ENCODE measurements around the gene ADD1. TPM values are rescaled to one million over a fixed set of nuclear protein-coding genes. Genes with fewer than 3 reads are reported as not detected.
A peak's percentile ranks its signal among the peaks of the same experiment; 100 is the strongest.

ADD1 gene
- total and polyA plus RNA-seq, 2 donors (not counting 1 experiment from before 2014, with no cell fraction given), result 302 to 383 TPM

- Histone ChIP-seq H3K9me3 (ENCODE audit: control extremely low read depth in 1 of 3, control insufficient read depth in 2 of 3, insufficient read depth in 1 of 3, low read length in 2 of 3) (no peaks in the 10 kb centered on the region), H4K20me1 (ENCODE audit: control insufficient read depth, insufficient read depth, low read length, poor library complexity, severe bottlenecking) (peaks cover 88% of the 10 kb centered on the region), H3K79me2 (ENCODE audit: control insufficient read depth, insufficient read depth, low read length) (peaks cover 87% of the 10 kb centered on the region), H3K4me3 (ENCODE audit: control extremely low read depth in 1 of 5, extremely low read depth in 1 of 5, insufficient read depth in 1 of 5, low read depth in 2 of 5, low read length in 4 of 5) (no peak overlapping the region), H3K9ac (ENCODE audit: low read length) (no peak overlapping the region), H3K4me1 (ENCODE audit: control insufficient read depth in 2 of 2, insufficient read depth in 2 of 2, low read length in 2 of 2) (peaks cover 41 to 52% of the 10 kb centered on the region in 2 donors), H2AFZ (ENCODE audit: insufficient read depth, low read depth, low read length, poor library complexity, severe bottlenecking) (no peak overlapping the region), H3K36me3 (replicated peaks in 1 of 2; ENCODE audit: control extremely low read depth in 1 of 2, control insufficient read depth in 1 of 2, extremely low read depth in 1 of 2, insufficient read depth in 2 of 2, low read length in 1 of 2) (peaks cover 0 to 61% of the 10 kb centered on the region in 2 experiments), H3K27me3 (replicated peaks in 1 of 4; ENCODE audit: control extremely low read depth in 1 of 4, control insufficient read depth in 3 of 4, insufficient read depth in 4 of 4, low read length in 3 of 4) (no peaks in the 10 kb centered on the region), H3K4me2 (replicated peaks; ENCODE audit: low read depth, low read length, poor library complexity, severe bottlenecking) (peak overlapping the region; percentile 85), H3K27ac (ENCODE audit: low read length in 2 of 2) (no peak overlapping the region)
- TF ChIP-seq CTCF (IDR thresholded peaks at IDR 0.05), result no peak
- peaks cover 41% of the 10 kb centered on the region for H3K4me1 Mint-ChIP-seq
- H3K27ac Mint-ChIP-seq, result no peak overlapping the region
- ATAC-seq (ENCODE audit: low read depth) (no peak), DNase-seq (no peak)
- no peaks in the 10 kb centered on the region for H3K9me3 Mint-ChIP-seq (ENCODE audit: insufficient read depth)
- intact Hi-C loops (cut with micrococcal nuclease), result no loop called here
- 88% methylated on average over 4 of the region's 5 CpGs for WGBS (ENCODE audit: insufficient coverage)
- POLR2A ChIA-PET, result interaction anchor here (0.7 to 1.7 kb wide), 2 partner anchors 18 to 21 kb away, joined by 3 to 4 read pairs; no protein-coding TSS in a partner anchor
- CTCF ChIA-PET, result interaction anchor here (0.7 kb wide), 1 partner anchor 16 kb away, joined by 3 read pairs; no protein-coding TSS in a partner anchor
- H3K4me3 Mint-ChIP-seq, result peak overlapping the region; percentile 81
- no peaks in the 10 kb centered on the region for H3K27me3 Mint-ChIP-seq
Observed at GRCh38 chr4:2819244-2820215, 24.1 kb upstream of the ADD1 start.

- intact Hi-C loops (cut with micrococcal nuclease), result no loop called here
- no peak for DNase-seq
- Histone ChIP-seq H3K4me2 (replicated peaks; ENCODE audit: low read depth, low read length, poor library complexity, severe bottlenecking) (peak overlapping the region; percentile 8), H3K79me2 (ENCODE audit: control insufficient read depth, insufficient read depth, low read length) (peaks cover 79% of the 10 kb centered on the region), H3K36me3 (replicated peaks in 1 of 2; ENCODE audit: control extremely low read depth in 1 of 2, control insufficient read depth in 1 of 2, extremely low read depth in 1 of 2, insufficient read depth in 2 of 2, low read length in 1 of 2) (peaks cover under 1 to 63% of the 10 kb centered on the region in 2 experiments), H3K27ac (ENCODE audit: low read length in 2 of 2) (no peak overlapping the region), H4K20me1 (ENCODE audit: control insufficient read depth, insufficient read depth, low read length, poor library complexity, severe bottlenecking) (peaks cover 88% of the 10 kb centered on the region), H3K4me1 (ENCODE audit: control insufficient read depth in 2 of 2, insufficient read depth in 2 of 2, low read length in 2 of 2) (peaks cover 33 to 44% of the 10 kb centered on the region in 2 donors), H3K9me3 (ENCODE audit: control extremely low read depth in 1 of 3, control insufficient read depth in 2 of 3, insufficient read depth in 1 of 3, low read length in 2 of 3) (no peaks in the 10 kb centered on the region), H3K27me3 (replicated peaks in 1 of 4; ENCODE audit: control extremely low read depth in 1 of 4, control insufficient read depth in 3 of 4, insufficient read depth in 4 of 4, low read length in 3 of 4) (no peaks in the 10 kb centered on the region), H3K4me3 (ENCODE audit: control extremely low read depth in 1 of 5, extremely low read depth in 1 of 5, insufficient read depth in 1 of 5, low read depth in 2 of 5, low read length in 4 of 5) (no peak overlapping the region), H3K9ac (ENCODE audit: low read length) (no peak overlapping the region), H2AFZ (ENCODE audit: insufficient read depth, low read depth, low read length, poor library complexity, severe bottlenecking) (no peak overlapping the region)
- ATAC-seq (ENCODE audit: low read depth), result no peak
- POLR2A ChIA-PET, result no interaction called here
- 95% methylated on average over 11 of the region's 13 CpGs for WGBS (ENCODE audit: insufficient coverage)
- Mint-ChIP-seq H3K27me3 (no peaks in the 10 kb centered on the region), H3K4me3 (no peak overlapping the region), H3K27ac (no peak overlapping the region), H3K4me1 (peaks cover 33% of the 10 kb centered on the region), H3K9me3 (ENCODE audit: insufficient read depth) (no peaks in the 10 kb centered on the region)
- TF ChIP-seq EZH2 (IDR thresholded peaks at IDR 0.05; ENCODE audit: borderline replicate concordance, insufficient read depth, low read depth, low read length, poor library complexity, severe bottlenecking) (no peak), CTCF (IDR thresholded peaks at IDR 0.05) (no peak)
- CTCF ChIA-PET, result no interaction called here
Observed at GRCh38 chr4:2820216-2820982, 23.2 kb upstream of the ADD1 start.
